ENCODE measurements around the gene MYMX. TPM values are rescaled to one million over a fixed set of nuclear protein-coding genes. Genes with fewer than 3 reads are reported as not detected.

Gene MYMX
- total RNA-seq, 6 donors from 2014 or later: 0.46 TPM; not detected in 5

- Histone ChIP-seq H3K4me3 (peak overlapping the region in 3 of 4 donors; percentile 79 to 98 (median 88)), H3K27me3 (no peaks in the 10 kb centered on the region), H3K27ac (peak overlapping the region; percentile 88 to 99 (median 94)), H3K36me3 (peaks cover 41 to 51% (median 48%) of the 10 kb centered on the region in 4 donors), H3K4me1 (peaks cover 15 to 28% (median 23%) of the 10 kb centered on the region in 4 donors), H3K9me3 (no peaks in the 10 kb centered on the region)
- ATAC-seq (ENCODE audit: low FRiP score in 2 of 2) (no peak), DNase-seq (no peak)
- TF ChIP-seq POLR2A (IDR thresholded peaks at IDR 0.05) (no peak), POLR2AphosphoS5 (IDR thresholded peaks at IDR 0.05) (no peak), EP300 (IDR thresholded peaks at IDR 0.05) (no peak), CTCF (IDR thresholded peaks at IDR 0.05) (no peak)
- 17 to 35% methylated on average over 1 of the region's 1 CpG for WGBS, 2 donors
These were observed 31.9 kb downstream of the MYMX start for GRCh38 chr6:44248579-44248978.

GRCh38 chr6:44249082-44249748, 32.5 kb downstream of the MYMX start:
- peaks cover 46 to 57% (median 54%) of the 10 kb centered on the region in 4 donors for H3K36me3 ChIP-seq

GRCh38 chr6:44250067-44250717, 33.5 kb downstream of the MYMX start:
- H3K36me3 ChIP-seq: peaks cover 52 to 67% (median 64%) of the 10 kb centered on the region in 4 donors
- TF ChIP-seq POLR2AphosphoS5 (IDR thresholded peaks at IDR 0.05): no peak
- no peak for TF ChIP-seq EP300 (IDR thresholded peaks at IDR 0.05)
- TF ChIP-seq POLR2A (IDR thresholded peaks at IDR 0.05): no peak
- no peak for TF ChIP-seq CTCF (IDR thresholded peaks at IDR 0.05)
- DNase-seq (no peak), ATAC-seq (ENCODE audit: low FRiP score in 2 of 2) (no peak)
- WGBS, 2 donors: 69 to 71% methylated on average over 6 of the region's 6 CpGs
- no peaks in the 10 kb centered on the region for H3K27me3 ChIP-seq
- H3K4me1 ChIP-seq: peaks cover 15 to 28% (median 23%) of the 10 kb centered on the region in 4 donors
- H3K4me3 ChIP-seq: no peak overlapping the region
- no peaks in the 10 kb centered on the region for H3K9me3 ChIP-seq
- no peak overlapping the region for H3K27ac ChIP-seq

More at GRCh38 chr6:44249082-44249748, 32.5 kb downstream of the MYMX start:
- Histone ChIP-seq H3K4me1 (peaks cover 15 to 28% (median 23%) of the 10 kb centered on the region in 4 donors), H3K27ac (peak overlapping the region in 1 of 4 donors; percentile 96), H3K4me3 (peak overlapping the region in 1 of 4 donors; percentile 79), H3K27me3 (no peaks in the 10 kb centered on the region), H3K9me3 (no peaks in the 10 kb centered on the region)
- whole genome bisulfite sequencing, 2 donors: 69 to 80% methylated on average over 8 to 9 of the region's 9 CpGs
- TF ChIP-seq EP300 (IDR thresholded peaks at IDR 0.05) (no peak), POLR2A (IDR thresholded peaks at IDR 0.05) (no peak), CTCF (IDR thresholded peaks at IDR 0.05) (no peak), POLR2AphosphoS5 (IDR thresholded peaks at IDR 0.05) (no peak)
- ATAC-seq (ENCODE audit: low FRiP score in 2 of 2) (no peak), DNase-seq (no peak)

- no peak overlapping the region for H3K27ac ChIP-seq
These were observed 34.0 kb downstream of the MYMX start for GRCh38 chr6:44250718-44251123.

More at GRCh38 chr6:44250718-44251123, 34.0 kb downstream of the MYMX start:
- TF ChIP-seq CTCF (IDR thresholded peaks at IDR 0.05) (no peak), EP300 (IDR thresholded peaks at IDR 0.05) (no peak), POLR2A (IDR thresholded peaks at IDR 0.05) (no peak), POLR2AphosphoS5 (IDR thresholded peaks at IDR 0.05) (no peak)
- peaks cover 15 to 24% (median 19%) of the 10 kb centered on the region in 4 donors for H3K4me1 ChIP-seq
- ATAC-seq (ENCODE audit: low FRiP score in 2 of 2) (no peak), DNase-seq (no peak)
- no peak overlapping the region for H3K4me3 ChIP-seq
- WGBS, 2 donors: 81 to 83% methylated on average over 3 of the region's 3 CpGs
- H3K36me3 ChIP-seq: peaks cover 52 to 70% (median 66%) of the 10 kb centered on the region in 4 donors
- H3K27me3 ChIP-seq: no peaks in the 10 kb centered on the region
- no peaks in the 10 kb centered on the region for H3K9me3 ChIP-seq
